GM06990 (cell line): ENCODE results near the gene OTUD5.
"Not testable (repeated sequence)": the region's sequence is repeated elsewhere in the genome, so short reads cannot be mapped to it uniquely, and the experiment has no call there.

ENCODE experiments used
- DNase-seq: peaks from one replicate; pipeline ENCODE4 v3.0.0-alpha.2; 2011; ENCODE audit not compliant: insufficient read length; ENCODE audit errors: extremely low read depth
- H3K27me3 ChIP-seq: replicated peaks from 2 replicates; pipeline ENCODE4 v1.6.0; 2011; ENCODE audit warnings: low read length; ENCODE audit not compliant: control insufficient read depth, insufficient read depth
- H3K36me3 ChIP-seq: 2 replicates; pipeline ENCODE4 v1.5.1; 2011; ENCODE audit warnings: low read length; ENCODE audit not compliant: control insufficient read depth, insufficient read depth
- H3K4me3 ChIP-seq: replicated peaks from 2 replicates; pipeline ENCODE4 v1.5.1; 2011; ENCODE audit warnings: low read depth, mild to moderate bottlenecking, control low read depth, low read length
- CTCF ChIP-seq: IDR thresholded peaks from 2 replicates; pipeline ENCODE4 v1.5.1; 2011; ENCODE audit warnings: low read length, control low read depth, mild to moderate bottlenecking, inconsistent platforms; ENCODE audit not compliant: insufficient read depth, poor library complexity, severe bottlenecking

Gene OTUD5

GRCh38 chrX:48892896-48893295 is 64.5 kb downstream of the OTUD5 start:
- TF ChIP-seq CTCF = no peak
- H3K27me3 ChIP-seq = no peaks in the 10 kb centered on the region
- peaks cover 1% of the 10 kb centered on the region for H3K36me3 ChIP-seq
- no peak overlapping the region for H3K4me3 ChIP-seq
- no peak for DNase-seq

- TF ChIP-seq CTCF = peak; percentile 57
- DNase-seq = peak; percentile 78
- Histone ChIP-seq H3K36me3 (peaks cover 1% of the 10 kb centered on the region), H3K27me3 (no peaks in the 10 kb centered on the region), H3K4me3 (peak overlapping the region; percentile 58)
These were observed 65.8 kb downstream of the OTUD5 start for GRCh38 chrX:48891402-48892288.

- Histone ChIP-seq H3K27me3 (no peaks in the 10 kb centered on the region), H3K36me3 (peaks cover 1% of the 10 kb centered on the region), H3K4me3 (peak overlapping the region; percentile 58)
- TF ChIP-seq CTCF = no peak
- no peak for DNase-seq
These were observed 66.4 kb downstream of the OTUD5 start for GRCh38 chrX:48890934-48891401.

GRCh38 chrX:48890296-48890925 is 67.0 kb downstream of the OTUD5 start:
- H3K27me3 ChIP-seq = no peaks in the 10 kb centered on the region
- DNase-seq = no peak
- TF ChIP-seq CTCF = no peak
- H3K4me3 ChIP-seq = peak overlapping the region; percentile 58
- H3K36me3 ChIP-seq = peaks cover 1% of the 10 kb centered on the region

GRCh38 chrX:48886586-48886985 is 70.8 kb downstream of the OTUD5 start:
- H3K36me3 ChIP-seq, H3K4me3 ChIP-seq, DNase-seq, H3K27me3 ChIP-seq: not testable (repeated sequence)

GRCh38 chrX:48883729-48884128 is 73.7 kb downstream of the OTUD5 start:
- Histone ChIP-seq H3K27me3 (no peaks in the 10 kb centered on the region), H3K36me3 (no peaks in the 10 kb centered on the region), H3K4me3 (no peak overlapping the region)
- DNase-seq = no peak
- no peak for TF ChIP-seq CTCF

GRCh38 chrX:48876944-48877343 is 80.5 kb downstream of the OTUD5 start:
- not testable (repeated sequence) for H3K27me3 ChIP-seq, DNase-seq, H3K36me3 ChIP-seq, H3K4me3 ChIP-seq
